ENCODE data around the gene LAMA2.

Gene LAMA2

DNA sequence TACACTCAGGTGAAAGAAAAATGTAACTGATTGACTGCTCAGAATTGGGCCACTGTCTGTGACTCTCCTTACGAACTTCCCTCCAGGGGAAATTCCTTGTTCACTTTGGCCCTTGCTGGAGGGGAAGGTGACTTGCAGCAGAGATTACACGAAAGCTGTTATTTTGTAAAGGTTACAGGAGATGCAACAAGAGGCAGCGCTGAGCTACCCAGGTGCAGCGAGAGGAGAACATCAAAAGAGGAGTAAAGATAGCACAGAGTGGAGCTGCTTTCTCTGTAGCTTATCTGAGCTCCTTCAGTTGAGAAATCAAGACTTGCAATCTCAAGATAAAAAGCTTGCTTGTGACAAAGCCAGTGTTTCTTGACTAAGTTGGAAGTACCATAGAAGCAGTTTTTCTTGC, 682.4 kb downstream of the LAMA2 start:
- Histone ChIP-seq H3K9me3 (ENCODE audit: insufficient read depth, low read length) (no peaks in the 10 kb centered on the region), H3K36me3 (ENCODE audit: insufficient read depth, insufficient read length, low read length) (no peaks in the 10 kb centered on the region), H3K4me3 (ENCODE audit: insufficient read length, low read depth) (no peak overlapping the region), H3K9ac (ENCODE audit: insufficient read length, low read depth) (no peak overlapping the region), H3K4me1 (ENCODE audit: insufficient read depth, insufficient read length) (no peaks in the 10 kb centered on the region), H3K27me3 (ENCODE audit: insufficient read depth, insufficient read length) (no peaks in the 10 kb centered on the region)
- DNase-seq (ENCODE audit: low read depth, low spot score): no peak
- TF ChIP-seq SUZ12 (IDR thresholded peaks at IDR 0.05; ENCODE audit: extremely low read depth, insufficient read depth, insufficient read length) (no peak), ZNF274 (IDR thresholded peaks at IDR 0.05; ENCODE audit: low read depth, low read length) (no peak), YY1 (IDR thresholded peaks at IDR 0.05; ENCODE audit: insufficient read depth, insufficient read length) (no peak)

DNA sequence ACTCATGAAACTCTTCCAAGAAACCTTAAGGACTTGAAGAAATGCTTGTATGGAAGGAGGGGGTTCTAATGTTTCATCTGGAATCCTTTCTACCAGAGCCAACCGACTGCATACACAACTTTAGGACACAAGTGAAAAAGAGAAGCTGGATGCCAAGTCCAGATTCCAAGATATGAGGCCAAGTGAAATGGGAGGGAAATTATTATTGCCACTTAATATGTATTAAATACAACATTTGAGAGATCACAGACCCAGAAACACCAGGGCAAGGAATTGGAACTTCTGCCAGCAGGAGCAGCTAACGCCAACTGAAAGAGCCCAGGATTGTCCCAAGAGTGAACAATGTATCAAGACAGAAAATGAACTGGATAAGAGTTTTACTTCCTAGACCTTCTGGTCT, 682.9 kb downstream of the LAMA2 start:
- DNase-seq (ENCODE audit: low read depth, low spot score): no peak
- no peaks in the 10 kb centered on the region for H3K27me3 ChIP-seq (ENCODE audit: insufficient read depth, insufficient read length)
- no peak overlapping the region for H3K9ac ChIP-seq (ENCODE audit: insufficient read length, low read depth)
- H3K4me1 ChIP-seq (ENCODE audit: insufficient read depth, insufficient read length): no peaks in the 10 kb centered on the region
- H3K36me3 ChIP-seq (ENCODE audit: insufficient read depth, insufficient read length, low read length): no peaks in the 10 kb centered on the region
- no peak for TF ChIP-seq ZNF274 (IDR thresholded peaks at IDR 0.05; ENCODE audit: low read depth, low read length)
- H3K4me3 ChIP-seq (ENCODE audit: insufficient read length, low read depth): no peak overlapping the region
- no peaks in the 10 kb centered on the region for H3K9me3 ChIP-seq (ENCODE audit: insufficient read depth, low read length)

Data from NT2/D1 (cell line).